ENCODE measurements around the gene PTPN18. TPM values are rescaled to one million over a fixed set of nuclear protein-coding genes. Genes with fewer than 3 reads are reported as not detected.

PTPN18 gene
- total RNA-seq, 3 donors from 2014 or later (not counting 1 experiment from before 2014, with no cell fraction given) = 189 to 194 (median 192) TPM

DNA sequence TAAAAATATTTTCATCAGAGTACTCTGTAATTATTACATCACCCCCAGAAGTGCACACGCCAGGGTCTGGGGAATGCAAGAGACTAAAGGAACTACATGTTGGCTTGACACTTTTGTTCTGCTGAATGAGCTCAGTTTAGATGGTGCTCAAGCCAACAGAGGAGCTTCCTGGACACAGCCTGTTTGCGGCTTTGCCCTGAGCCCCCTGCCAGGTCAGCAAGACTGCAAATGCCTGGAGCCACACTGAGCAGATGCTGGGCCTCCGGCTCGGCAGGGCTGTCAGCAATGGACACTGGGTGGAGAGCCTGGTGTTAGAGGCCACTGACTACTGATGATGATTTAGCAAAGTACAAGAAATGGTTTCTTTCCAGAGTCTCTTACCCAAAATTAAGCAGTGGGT lies 31.9 kb downstream of the PTPN18 start:
- Mint-ChIP-seq H3K27ac (peak overlapping the region in 1 of 2 donors; percentile 16), H3K9me3 (no peaks in the 10 kb centered on the region), H3K4me1 (peaks cover 30 to 41% of the 10 kb centered on the region in 2 donors), H3K4me3 (no peak overlapping the region), H3K36me3 (no peaks in the 10 kb centered on the region), H3K27me3 (ENCODE audit: low read depth in 2 of 2) (no peaks in the 10 kb centered on the region)
- H3K9me3 ChIP-seq (ENCODE audit: control insufficient read depth, insufficient read depth, low read length) = no peaks in the 10 kb centered on the region
- no peak for DNase-seq
- no peak overlapping the region for H3K4me3 ChIP-seq (ENCODE audit: low read length)
- 87% methylated on average over 4 of the region's 4 CpGs for WGBS (ENCODE audit: insufficient coverage)
- no peaks in the 10 kb centered on the region for H3K36me3 ChIP-seq (ENCODE audit: control insufficient read depth, insufficient read depth, low read length)
- no peaks in the 10 kb centered on the region for H3K27me3 ChIP-seq (ENCODE audit: control insufficient read depth, insufficient read depth, low read length)
- H3K4me1 ChIP-seq (ENCODE audit: control insufficient read depth, insufficient read depth, low read length) = peaks cover 24% of the 10 kb centered on the region
- ATAC-seq = no peak
- no peak overlapping the region for H3K27ac ChIP-seq (ENCODE audit: low read length)
- TF ChIP-seq, protein P1, sequence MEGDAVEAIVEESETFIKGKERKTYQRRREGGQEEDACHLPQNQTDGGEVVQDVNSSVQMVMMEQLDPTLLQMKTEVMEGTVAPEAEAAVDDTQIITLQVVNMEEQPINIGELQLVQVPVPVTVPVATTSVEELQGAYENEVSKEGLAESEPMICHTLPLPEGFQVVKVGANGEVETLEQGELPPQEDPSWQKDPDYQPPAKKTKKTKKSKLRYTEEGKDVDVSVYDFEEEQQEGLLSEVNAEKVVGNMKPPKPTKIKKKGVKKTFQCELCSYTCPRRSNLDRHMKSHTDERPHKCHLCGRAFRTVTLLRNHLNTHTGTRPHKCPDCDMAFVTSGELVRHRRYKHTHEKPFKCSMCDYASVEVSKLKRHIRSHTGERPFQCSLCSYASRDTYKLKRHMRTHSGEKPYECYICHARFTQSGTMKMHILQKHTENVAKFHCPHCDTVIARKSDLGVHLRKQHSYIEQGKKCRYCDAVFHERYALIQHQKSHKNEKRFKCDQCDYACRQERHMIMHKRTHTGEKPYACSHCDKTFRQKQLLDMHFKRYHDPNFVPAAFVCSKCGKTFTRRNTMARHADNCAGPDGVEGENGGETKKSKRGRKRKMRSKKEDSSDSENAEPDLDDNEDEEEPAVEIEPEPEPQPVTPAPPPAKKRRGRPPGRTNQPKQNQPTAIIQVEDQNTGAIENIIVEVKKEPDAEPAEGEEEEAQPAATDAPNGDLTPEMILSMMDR (IDR thresholded peaks at IDR 0.05) = no peak
- intact Hi-C loops (cut with micrococcal nuclease) = no loop called here

DNA sequence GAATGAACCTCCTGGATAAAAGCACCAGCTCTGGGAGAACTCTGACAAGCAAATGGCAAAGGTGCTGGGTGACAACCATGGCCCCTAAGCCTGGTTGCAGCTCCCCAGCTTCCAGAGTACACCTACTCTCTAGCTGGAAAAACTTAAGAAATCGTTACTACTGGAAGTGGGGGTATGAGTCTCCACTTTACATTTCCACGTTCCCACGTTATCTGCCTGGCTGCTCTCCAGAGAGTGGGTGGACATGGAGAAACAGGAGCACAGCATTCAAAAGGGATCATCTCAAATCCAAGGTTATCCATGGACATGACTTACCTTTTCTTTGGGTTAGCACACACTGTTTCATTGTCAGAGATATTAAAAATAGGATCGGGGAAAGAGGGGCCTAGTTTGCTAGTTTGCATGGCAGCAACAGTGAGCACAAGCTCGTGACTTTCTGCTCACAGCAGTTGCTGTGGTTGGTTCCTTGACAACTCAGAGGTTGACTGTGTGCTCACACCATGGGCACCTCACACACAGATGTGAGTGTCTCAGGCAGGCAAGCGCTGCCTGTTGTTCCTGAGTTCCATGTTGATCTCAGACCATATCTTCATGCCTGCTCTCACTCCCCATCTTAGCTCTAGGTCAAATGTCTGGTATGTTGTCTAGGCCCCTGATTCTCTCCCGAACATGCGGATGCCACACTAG lies 32.5 kb downstream of the PTPN18 start:
- H3K4me1 ChIP-seq (ENCODE audit: control insufficient read depth, insufficient read depth, low read length) = peaks cover 24% of the 10 kb centered on the region
- no peak for ATAC-seq
- no peak for DNase-seq

DNA sequence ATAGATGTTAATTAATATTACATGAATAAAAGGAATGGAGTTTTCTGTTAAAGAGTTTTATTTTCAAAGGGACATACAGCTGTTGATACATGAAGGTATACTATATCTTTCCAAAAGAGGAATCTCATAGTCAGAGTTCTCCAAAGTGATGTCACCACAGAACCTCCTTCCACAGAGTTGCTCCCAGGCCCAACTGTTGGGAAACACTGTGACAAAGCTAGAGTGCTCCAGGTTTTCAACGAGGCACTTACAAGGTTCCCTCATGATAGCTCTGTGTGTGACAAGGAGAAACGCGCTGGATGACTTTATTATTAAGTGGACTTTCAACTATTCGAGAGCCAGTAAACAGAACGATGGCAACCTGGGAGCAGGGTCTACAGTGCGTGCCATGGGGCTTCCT lies 33.5 kb downstream of the PTPN18 start:
- peaks cover 30 to 36% of the 10 kb centered on the region in 2 donors for H3K4me1 Mint-ChIP-seq
- no peaks in the 10 kb centered on the region for H3K36me3 Mint-ChIP-seq
- DNase-seq (no peak), ATAC-seq (no peak)
- H3K36me3 ChIP-seq (ENCODE audit: control insufficient read depth, insufficient read depth, low read length) = no peaks in the 10 kb centered on the region
- H3K9me3 ChIP-seq (ENCODE audit: control insufficient read depth, insufficient read depth, low read length) = no peaks in the 10 kb centered on the region
- intact Hi-C loops (cut with micrococcal nuclease) = no loop called here
- H3K4me3 Mint-ChIP-seq = peak overlapping the region; percentile 35
- no peak overlapping the region for H3K27ac ChIP-seq (ENCODE audit: low read length)
- H3K27me3 ChIP-seq (ENCODE audit: control insufficient read depth, insufficient read depth, low read length) = no peaks in the 10 kb centered on the region
- TF ChIP-seq, protein P1 (IDR thresholded peaks at IDR 0.05) = no peak
- 91% methylated on average over 6 of the region's 6 CpGs for WGBS (ENCODE audit: insufficient coverage)
- peak overlapping the region; percentile 27 to 71 for H3K27ac Mint-ChIP-seq
- no peaks in the 10 kb centered on the region for H3K9me3 Mint-ChIP-seq
- H3K27me3 Mint-ChIP-seq (ENCODE audit: low read depth in 2 of 2) = no peaks in the 10 kb centered on the region
- H3K4me3 ChIP-seq (ENCODE audit: low read length) = no peak overlapping the region
- peaks cover 24% of the 10 kb centered on the region for H3K4me1 ChIP-seq (ENCODE audit: control insufficient read depth, insufficient read depth, low read length)

More for the DNA sequence above, 32.5 kb downstream of the PTPN18 start:
- H3K27ac Mint-ChIP-seq = peak overlapping the region; percentile 27 to 71
- H3K27me3 Mint-ChIP-seq (ENCODE audit: low read depth in 2 of 2) = no peaks in the 10 kb centered on the region
- intact Hi-C loops (cut with micrococcal nuclease) = no loop called here
- no peaks in the 10 kb centered on the region for H3K9me3 Mint-ChIP-seq
- 87% methylated on average over 7 of the region's 8 CpGs for WGBS (ENCODE audit: insufficient coverage)
- no peaks in the 10 kb centered on the region for H3K36me3 Mint-ChIP-seq
- no peak overlapping the region for H3K4me3 Mint-ChIP-seq
- H3K27ac ChIP-seq (ENCODE audit: low read length) = no peak overlapping the region
- H3K4me3 ChIP-seq (ENCODE audit: low read length) = no peak overlapping the region
- no peaks in the 10 kb centered on the region for H3K9me3 ChIP-seq (ENCODE audit: control insufficient read depth, insufficient read depth, low read length)
- H3K4me1 Mint-ChIP-seq = peaks cover 30 to 36% of the 10 kb centered on the region in 2 donors
- no peaks in the 10 kb centered on the region for H3K27me3 ChIP-seq (ENCODE audit: control insufficient read depth, insufficient read depth, low read length)
- H3K36me3 ChIP-seq (ENCODE audit: control insufficient read depth, insufficient read depth, low read length) = no peaks in the 10 kb centered on the region
- TF ChIP-seq, protein P1 (IDR thresholded peaks at IDR 0.05) = no peak

DNA sequence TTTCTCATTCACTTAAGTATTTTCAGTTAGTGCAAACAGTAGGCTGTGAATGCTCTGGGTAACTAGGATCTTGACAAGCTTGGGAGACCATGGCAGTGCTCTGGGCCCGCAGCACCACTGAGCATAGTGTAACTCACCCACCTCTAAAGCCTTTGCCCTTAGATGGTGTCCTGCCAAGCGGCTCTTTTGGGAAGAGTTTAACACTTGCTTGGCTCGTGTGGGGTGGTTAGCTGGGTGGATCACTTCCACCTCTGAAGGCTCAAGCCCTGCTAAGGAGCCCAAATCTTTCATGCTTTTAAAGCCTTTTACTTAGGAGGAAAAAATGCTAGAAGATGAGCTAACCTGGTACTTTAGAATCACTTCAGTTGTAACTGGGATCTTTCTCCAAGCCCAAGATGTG lies 33.9 kb downstream of the PTPN18 start:
- Histone ChIP-seq H3K27me3 (ENCODE audit: control insufficient read depth, insufficient read depth, low read length) (no peaks in the 10 kb centered on the region), H3K4me3 (ENCODE audit: low read length) (no peak overlapping the region), H3K4me1 (ENCODE audit: control insufficient read depth, insufficient read depth, low read length) (peaks cover 24% of the 10 kb centered on the region), H3K36me3 (ENCODE audit: control insufficient read depth, insufficient read depth, low read length) (no peaks in the 10 kb centered on the region), H3K9me3 (ENCODE audit: control insufficient read depth, insufficient read depth, low read length) (no peaks in the 10 kb centered on the region), H3K27ac (ENCODE audit: low read length) (no peak overlapping the region)
- DNase-seq (no peak), ATAC-seq (no peak)
- TF ChIP-seq, protein P1 (IDR thresholded peaks at IDR 0.05) = no peak
- no peaks in the 10 kb centered on the region for H3K36me3 Mint-ChIP-seq
- H3K27me3 Mint-ChIP-seq (ENCODE audit: low read depth in 2 of 2) = no peaks in the 10 kb centered on the region
- no peaks in the 10 kb centered on the region for H3K9me3 Mint-ChIP-seq
- intact Hi-C loops (cut with micrococcal nuclease) = no loop called here
- H3K4me3 Mint-ChIP-seq = peak overlapping the region; percentile 96
- peaks cover 30 to 36% of the 10 kb centered on the region in 2 donors for H3K4me1 Mint-ChIP-seq
- 75% methylated on average over 3 of the region's 3 CpGs for WGBS (ENCODE audit: insufficient coverage)
- peak overlapping the region; percentile 27 to 91 for H3K27ac Mint-ChIP-seq

Measured in natural killer cell (primary cell).